ENCODE data around the gene OR5W2.
"Not testable (repeated sequence)": the region's sequence is repeated elsewhere in the genome, so short reads cannot be mapped to it uniquely, and the experiment has no call there.

The OR5W2 gene

DNA sequence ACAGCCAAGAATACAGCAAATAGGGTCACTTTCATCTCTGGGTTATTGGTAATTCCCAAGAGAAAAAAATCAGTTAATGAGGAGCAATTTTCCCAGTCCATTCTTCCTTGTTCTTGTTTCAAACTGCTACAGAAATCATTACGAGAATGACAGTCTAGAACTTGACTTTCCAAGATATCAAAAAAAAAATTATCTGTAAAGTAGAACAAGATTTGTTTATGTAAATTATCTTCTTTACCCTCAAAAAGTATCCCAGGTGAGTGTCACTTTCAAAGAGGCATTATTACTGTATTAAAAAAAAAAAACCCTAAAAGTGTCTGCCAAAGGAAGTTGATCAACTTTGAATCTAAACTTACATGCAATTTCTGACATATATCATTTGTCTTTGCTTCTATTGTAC is at the start of gene OR5W2:
Gene OR5W2 (minus strand): TSS at position 101 of the 400 bp plus-strand sequence. CDS start 0 bp downstream, at position 101.
- DNase-seq = no peak

- no peak for DNase-seq
Observed at GRCh38 chr11:55956521-55956920, 42.1 kb upstream of the OR5W2 start.

DNA sequence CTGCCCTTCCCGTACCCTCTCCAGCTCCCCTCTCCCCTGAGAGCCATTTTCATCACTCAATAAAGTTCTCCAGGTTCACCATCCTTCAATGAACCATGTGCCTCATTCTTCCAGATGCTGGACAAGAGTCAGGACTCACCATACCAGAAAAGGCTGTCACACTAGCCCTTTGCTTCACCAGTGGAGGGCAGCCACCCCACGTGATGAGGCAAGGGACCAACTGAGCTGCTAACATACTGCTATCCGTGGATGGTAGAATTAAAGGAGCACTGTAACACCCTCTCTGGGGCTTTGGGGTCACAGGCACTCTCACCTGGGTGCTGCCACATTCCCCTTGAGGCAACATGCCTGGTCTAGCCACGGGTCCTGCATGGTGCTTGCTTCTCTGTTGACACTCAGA is 34.9 kb upstream of the OR5W2 start:
- no peak for DNase-seq

DNA sequence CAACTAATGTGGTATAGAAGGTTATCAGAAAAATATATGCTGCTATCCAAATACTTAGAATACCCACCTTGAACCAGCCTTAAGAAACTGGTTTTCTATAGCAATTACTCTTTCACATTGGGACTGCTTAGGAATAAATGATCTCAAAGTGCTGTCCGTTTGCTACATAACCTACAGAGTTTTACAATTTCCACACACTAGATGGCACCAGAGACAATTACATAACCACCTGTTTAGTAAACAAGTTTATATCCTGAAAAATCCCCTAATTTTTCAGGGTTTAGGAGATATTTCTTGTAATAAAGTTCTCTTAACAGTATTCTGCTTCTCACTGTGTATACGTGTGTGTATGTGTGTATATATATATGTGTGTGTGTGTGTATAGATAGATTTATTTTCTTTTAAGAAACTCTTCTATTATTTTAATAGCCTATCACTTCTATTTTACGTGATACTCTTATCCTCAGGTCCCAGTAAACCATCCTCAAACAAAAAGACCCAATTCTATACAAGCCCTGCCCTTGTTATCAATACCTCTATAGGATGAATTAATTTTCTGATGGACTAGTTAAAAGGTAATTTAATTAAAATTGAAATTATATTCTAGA is 28.5 kb upstream of the OR5W2 start:
- DNase-seq = no peak

- DNase-seq = no peak
Observed at GRCh38 chr11:55936300-55936699, 21.9 kb upstream of the OR5W2 start, which contains the start of gene OR5I1. TSS of gene OR5I1 (minus strand) at chr11:55936400. CDS start at chr11:55936400, 0 bp downstream.

DNA sequence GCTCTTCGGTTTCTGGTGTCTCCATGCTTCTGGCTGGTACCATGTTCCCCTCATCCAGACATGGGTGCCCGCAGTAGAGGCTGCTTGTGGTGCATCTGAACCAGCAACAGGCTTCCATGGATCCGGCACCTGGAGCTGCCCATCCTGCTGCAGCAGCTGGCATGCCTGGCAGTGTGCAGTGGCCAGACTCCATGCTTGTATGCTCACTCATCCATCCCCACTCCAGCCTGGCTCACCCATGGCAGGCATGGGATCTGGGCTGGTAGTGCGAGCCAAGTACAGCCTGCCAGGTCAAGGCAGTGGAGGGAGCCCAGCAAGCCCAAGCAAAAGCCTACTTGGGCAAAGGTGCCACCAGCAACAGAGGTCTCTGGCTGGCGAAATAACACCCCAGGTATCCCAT is 6.2 kb upstream of the OR5W2 start:
- no peak for DNase-seq

DNA sequence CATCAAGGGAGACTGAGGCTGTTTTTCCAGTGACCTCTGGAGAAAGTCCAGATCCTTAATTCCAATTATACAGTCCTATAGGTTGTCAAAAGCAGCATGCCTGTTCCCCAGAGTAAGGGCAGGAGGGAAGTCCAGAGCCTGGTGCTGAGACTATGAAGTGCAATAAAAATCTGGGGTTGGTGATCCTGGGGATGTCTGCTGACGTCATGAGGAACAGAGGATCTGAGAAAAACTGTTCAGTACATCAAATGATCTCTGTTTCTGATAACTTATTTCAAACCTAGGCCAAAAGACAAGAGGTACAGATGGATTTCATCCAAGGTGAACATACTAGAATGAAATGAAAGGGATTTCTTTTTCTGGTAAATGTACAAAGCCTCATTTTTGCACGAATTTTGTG is 12.1 kb downstream of the OR5W2 start:
- DNase-seq = no peak

DNA sequence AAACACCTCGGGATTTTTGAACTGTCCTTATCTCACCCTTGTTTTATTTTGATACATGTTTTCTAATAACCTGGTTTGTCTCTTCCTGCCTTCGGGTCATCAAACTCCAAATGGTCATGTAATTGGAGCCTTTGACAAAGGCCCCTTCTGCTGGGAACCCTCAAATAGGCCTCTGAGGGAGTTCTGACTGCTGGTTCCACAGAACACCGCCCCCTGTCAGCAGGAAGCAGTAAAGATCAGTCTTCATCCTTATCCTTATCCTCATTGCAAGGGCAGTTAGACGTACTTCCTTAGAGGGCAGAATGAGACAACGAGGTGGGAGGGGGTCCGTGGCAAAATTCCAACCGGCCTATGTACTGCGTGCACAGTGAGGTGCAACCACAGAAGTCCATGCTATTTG is 19.2 kb downstream of the OR5W2 start:
- DNase-seq = no peak

- not testable (repeated sequence) for DNase-seq
Observed at GRCh38 chr11:55885481-55885880, 28.9 kb downstream of the OR5W2 start.

GRCh38 chr11:55884995-55885394 is 29.4 kb downstream of the OR5W2 start:
- not testable (repeated sequence) for DNase-seq

DNA sequence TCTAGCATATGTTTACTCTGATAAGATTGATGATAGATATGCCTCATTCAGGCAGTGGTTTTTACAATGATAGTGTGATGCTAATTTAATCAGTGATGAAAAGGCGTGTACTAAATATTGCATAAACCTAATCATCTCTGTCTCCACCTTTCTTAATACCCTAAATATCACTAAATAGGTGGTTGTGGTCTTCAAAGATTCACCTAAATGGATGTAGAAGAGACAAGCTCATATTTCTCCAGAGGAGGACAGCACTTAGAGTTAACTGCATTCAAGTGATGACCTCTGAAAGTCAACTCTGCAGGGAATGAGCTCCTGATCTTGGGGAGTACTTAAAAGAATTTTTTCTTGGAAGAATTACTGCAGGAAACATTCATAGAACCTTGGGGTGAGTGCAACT is 31.4 kb downstream of the OR5W2 start, which contains the start of gene TRIM51:
Gene TRIM51 (plus strand): TSS at position 301 of the 400 bp plus-strand sequence. CDS start 2,132 bp downstream, outside the sequence.
- not testable (repeated sequence) for DNase-seq

DNA sequence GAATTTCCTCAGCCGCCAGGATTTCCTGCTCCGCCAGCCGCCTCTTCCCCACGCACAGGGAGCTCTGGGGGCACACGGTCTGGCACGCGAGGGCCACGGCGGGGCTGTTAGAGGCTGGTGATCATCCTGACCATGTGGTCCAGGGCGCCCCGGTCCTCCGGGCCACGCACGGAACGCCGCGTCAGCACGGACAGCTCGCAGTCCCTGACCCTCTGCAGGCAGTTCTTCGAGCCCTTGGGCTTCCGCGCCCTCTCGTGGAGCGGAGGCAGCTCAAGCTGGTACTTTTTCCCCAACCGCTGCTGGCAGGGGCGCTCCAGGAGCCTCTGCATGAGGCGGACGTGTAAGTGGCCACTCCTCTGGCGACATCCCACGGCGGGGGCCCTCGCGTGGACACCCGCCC is 41.2 kb downstream of the OR5W2 start:
- DNase-seq = not testable (repeated sequence)

DNA sequence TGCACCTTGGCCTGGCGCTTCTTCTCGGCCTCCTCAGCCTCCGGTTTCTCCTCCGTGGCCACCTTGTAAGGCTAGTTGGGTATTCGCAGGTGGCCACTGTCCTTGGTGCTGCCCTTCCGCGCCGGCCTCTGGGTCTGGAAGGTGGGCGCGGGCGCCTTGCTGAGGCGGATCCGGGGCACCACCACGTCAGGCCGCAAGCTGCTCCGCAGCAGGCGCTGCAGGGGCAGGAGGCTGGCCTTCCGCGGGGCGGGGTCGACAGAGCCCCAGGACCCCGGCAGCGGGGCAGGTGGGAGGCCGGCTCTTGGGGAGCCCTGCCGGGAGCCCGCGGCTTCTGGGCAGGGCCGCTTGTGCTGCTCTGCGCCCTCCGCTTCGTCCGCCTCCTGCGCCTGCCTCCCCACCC is 41.7 kb downstream of the OR5W2 start:
- not testable (repeated sequence) for DNase-seq

GRCh38 chr11:55867354-55867753 is 47.0 kb downstream of the OR5W2 start:
- not testable (repeated sequence) for DNase-seq

Data from activated T-cell treated with anti-CD3 and anti-CD28 coated beads, Interleukin-2, amount 50 U/mL, for 1 hour (primary cell).